GM19351 (cell line): ENCODE measurements around the gene UBE3A.
"Not testable (repeated sequence)": the region's sequence is repeated elsewhere in the genome, so short reads cannot be mapped to it uniquely, and the experiment has no call there.

Source experiments
- ATAC-seq: cut with Tn5 transposase; IDR thresholded peaks from one replicate; pipeline ENCODE4 v1.9.1; 2021; ENCODE audit warnings: mild to moderate bottlenecking, moderate library complexity; ENCODE audit not compliant: unreplicated experiment

Gene UBE3A

GRCh38 chr15:25439369-25439836 is 579 bp upstream of the UBE3A start:
- peak; percentile 16 for ATAC-seq

GRCh38 chr15:25437777-25438600 is 835 bp downstream of the UBE3A start:
- peak; percentile 48 for ATAC-seq

- ATAC-seq, result no peak
Measured at GRCh38 chr15:25436707-25437106, 2.1 kb downstream of the UBE3A start.

GRCh38 chr15:25435474-25436243 is 3.2 kb downstream of the UBE3A start:
- no peak for ATAC-seq

GRCh38 chr15:25433118-25433865 is 5.5 kb downstream of the UBE3A start:
- ATAC-seq, result no peak

- no peak for ATAC-seq
Measured at GRCh38 chr15:25431836-25432561, 6.8 kb downstream of the UBE3A start.

- no peak for ATAC-seq
Measured at GRCh38 chr15:25427861-25428260, 11.0 kb downstream of the UBE3A start.

GRCh38 chr15:25426896-25427610 is 11.8 kb downstream of the UBE3A start:
- no peak for ATAC-seq

GRCh38 chr15:25424073-25424472 is 14.8 kb downstream of the UBE3A start:
- ATAC-seq, result no peak

GRCh38 chr15:25422021-25422420 is 16.8 kb downstream of the UBE3A start:
- no peak for ATAC-seq

GRCh38 chr15:25418202-25418601 is 20.6 kb downstream of the UBE3A start:
- ATAC-seq, result no peak

GRCh38 chr15:25417604-25418003 is 21.2 kb downstream of the UBE3A start:
- no peak for ATAC-seq

GRCh38 chr15:25416693-25417092 is 22.1 kb downstream of the UBE3A start:
- no peak for ATAC-seq

- ATAC-seq, result no peak
Measured at GRCh38 chr15:25415707-25416106, 23.1 kb downstream of the UBE3A start.

GRCh38 chr15:25415217-25415616 is 23.6 kb downstream of the UBE3A start:
- no peak for ATAC-seq

- ATAC-seq, result no peak
Measured at GRCh38 chr15:25410649-25411048, 28.2 kb downstream of the UBE3A start.

GRCh38 chr15:25409731-25410130 is 29.1 kb downstream of the UBE3A start:
- ATAC-seq, result not testable (repeated sequence)

GRCh38 chr15:25408929-25409328 is 29.9 kb downstream of the UBE3A start:
- no peak for ATAC-seq

- no peak for ATAC-seq
Measured at GRCh38 chr15:25408428-25408827, 30.4 kb downstream of the UBE3A start.

GRCh38 chr15:25407950-25408349 is 30.9 kb downstream of the UBE3A start:
- ATAC-seq, result no peak
